Measurements from ENCODE around the gene TJAP1. TPM values are rescaled to one million over a fixed set of nuclear protein-coding genes. Genes with fewer than 3 reads are reported as not detected.

TJAP1 gene
- total and polyA plus RNA-seq, 4 donors = 21.7 to 29.5 (median 23.4) TPM

DNA sequence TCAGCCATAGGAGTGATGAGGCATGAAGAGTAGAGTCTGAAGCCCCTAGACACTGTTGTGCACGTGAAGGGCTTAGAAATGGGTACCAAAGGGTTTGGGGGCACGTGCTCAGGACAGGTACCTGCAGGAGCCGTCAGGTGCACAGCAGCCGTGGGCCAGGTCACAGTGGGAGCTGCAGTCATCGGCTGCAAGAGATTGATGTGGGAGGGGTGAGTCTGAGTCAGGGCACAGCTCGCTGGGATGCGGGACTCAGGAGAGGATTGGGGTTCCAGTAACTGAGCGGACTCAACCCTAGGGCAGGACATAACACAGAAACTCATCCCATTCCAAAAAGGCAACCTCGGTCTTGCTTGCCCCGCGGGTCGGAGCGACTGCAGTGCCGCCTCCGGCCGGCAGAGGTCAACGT lies 23.1 kb upstream of the TJAP1 start:
- DNase-seq (no peak), ATAC-seq (ENCODE audit: insufficient read depth, low FRiP score) (peak; percentile 95)
- WGBS, 2 donors = 17 to 24% methylated on average over 14 to 17 of the region's 17 CpGs
- Histone ChIP-seq H3K9ac (ENCODE audit: insufficient read depth in 1 of 2, low read length in 2 of 2) (no peak overlapping the region), H3K4me1 (ENCODE audit: control insufficient read depth in 5 of 5, insufficient read depth in 5 of 5, low read length in 5 of 5) (peaks cover 0 to 3% (median 0%) of the 10 kb centered on the region in 5 donors), H3K27me3 (ENCODE audit: control insufficient read depth in 3 of 3, insufficient read depth in 3 of 3, low read length in 2 of 3) (peaks cover 0 to 14% (median 8%) of the 10 kb centered on the region in 3 donors), H3K9me3 (ENCODE audit: control insufficient read depth in 4 of 4, insufficient read depth in 3 of 4, low read length in 3 of 4) (peaks cover 0 to 2% (median 0%) of the 10 kb centered on the region in 4 donors), H3K4me3 (no peak overlapping the region), H3K36me3 (ENCODE audit: control insufficient read depth in 4 of 4, insufficient read depth in 4 of 4, low read length in 4 of 4) (peaks cover 0 to 26% (median 10%) of the 10 kb centered on the region in 4 donors), H3K27ac (ENCODE audit: low read depth in 1 of 2, low read length in 1 of 2) (no peak overlapping the region)
- TF ChIP-seq, protein P1, sequence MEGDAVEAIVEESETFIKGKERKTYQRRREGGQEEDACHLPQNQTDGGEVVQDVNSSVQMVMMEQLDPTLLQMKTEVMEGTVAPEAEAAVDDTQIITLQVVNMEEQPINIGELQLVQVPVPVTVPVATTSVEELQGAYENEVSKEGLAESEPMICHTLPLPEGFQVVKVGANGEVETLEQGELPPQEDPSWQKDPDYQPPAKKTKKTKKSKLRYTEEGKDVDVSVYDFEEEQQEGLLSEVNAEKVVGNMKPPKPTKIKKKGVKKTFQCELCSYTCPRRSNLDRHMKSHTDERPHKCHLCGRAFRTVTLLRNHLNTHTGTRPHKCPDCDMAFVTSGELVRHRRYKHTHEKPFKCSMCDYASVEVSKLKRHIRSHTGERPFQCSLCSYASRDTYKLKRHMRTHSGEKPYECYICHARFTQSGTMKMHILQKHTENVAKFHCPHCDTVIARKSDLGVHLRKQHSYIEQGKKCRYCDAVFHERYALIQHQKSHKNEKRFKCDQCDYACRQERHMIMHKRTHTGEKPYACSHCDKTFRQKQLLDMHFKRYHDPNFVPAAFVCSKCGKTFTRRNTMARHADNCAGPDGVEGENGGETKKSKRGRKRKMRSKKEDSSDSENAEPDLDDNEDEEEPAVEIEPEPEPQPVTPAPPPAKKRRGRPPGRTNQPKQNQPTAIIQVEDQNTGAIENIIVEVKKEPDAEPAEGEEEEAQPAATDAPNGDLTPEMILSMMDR (IDR thresholded peaks at IDR 0.05; ENCODE audit: control extremely low read depth, extremely low read depth) = peak; percentile 93

DNA sequence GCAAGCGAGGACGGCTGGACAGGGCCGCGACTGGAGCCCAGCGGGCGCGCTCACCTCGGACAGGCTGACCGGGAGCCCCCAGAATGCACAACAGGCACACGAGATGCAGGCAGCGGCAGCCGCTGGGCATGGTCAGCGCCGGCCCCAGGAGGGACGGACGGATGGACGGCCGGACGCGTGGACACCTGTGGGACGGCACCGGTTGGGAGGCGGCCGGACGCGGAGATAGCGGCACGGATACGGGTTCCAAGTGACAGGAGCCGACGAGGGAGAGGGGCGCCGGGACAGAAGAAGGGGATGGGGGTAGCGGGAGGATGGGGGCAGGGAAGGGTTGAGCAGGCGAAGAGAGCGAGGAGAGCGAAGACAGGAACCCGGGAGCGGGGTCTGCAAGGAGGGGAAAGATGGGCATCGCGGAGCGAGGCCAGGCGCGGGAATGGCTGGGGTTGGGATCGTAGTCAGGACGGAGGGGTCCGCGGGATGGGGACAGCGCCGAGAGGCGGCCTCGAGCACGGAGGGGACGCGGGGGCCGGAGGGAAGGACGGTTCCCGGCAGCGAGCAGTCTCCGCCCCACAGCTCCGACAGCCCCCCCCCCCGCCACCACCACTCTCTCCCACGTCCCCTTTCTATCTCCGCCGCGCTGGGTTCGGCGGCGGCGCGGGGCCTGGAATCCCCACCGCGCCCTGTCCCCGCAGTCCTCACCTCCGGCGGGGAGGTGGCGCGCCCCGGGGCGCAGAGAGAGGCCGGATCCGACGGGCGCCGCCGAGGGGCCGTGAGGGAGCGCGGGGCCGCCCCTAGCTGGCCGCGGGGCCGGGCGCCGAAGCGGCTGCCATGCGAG lies 22.5 kb upstream of the TJAP1 start:
- 0 to 1% methylated on average over 61 to 97 of the region's 97 CpGs for WGBS, 2 donors
- peak overlapping the region; percentile 46 for H3K4me3 ChIP-seq
- H3K27ac ChIP-seq (ENCODE audit: low read depth in 1 of 2, low read length in 1 of 2) = no peak overlapping the region
- TF ChIP-seq, protein P1 (IDR thresholded peaks at IDR 0.05; ENCODE audit: control extremely low read depth, extremely low read depth) = no peak
- no peak overlapping the region for H3K9ac ChIP-seq (ENCODE audit: insufficient read depth in 1 of 2, low read length in 2 of 2)
- DNase-seq (peak; percentile 71 to 83 (median 81)), ATAC-seq (ENCODE audit: insufficient read depth, low FRiP score) (peak; percentile 8)
- H3K9me3 ChIP-seq (ENCODE audit: control insufficient read depth in 4 of 4, insufficient read depth in 3 of 4, low read length in 3 of 4) = peaks cover 0 to 2% (median 0%) of the 10 kb centered on the region in 4 donors
- peaks cover 0 to 18% (median 8%) of the 10 kb centered on the region in 3 donors for H3K27me3 ChIP-seq (ENCODE audit: control insufficient read depth in 3 of 3, insufficient read depth in 3 of 3, low read length in 2 of 3)
- peaks cover 0 to 20% (median 6%) of the 10 kb centered on the region in 4 donors for H3K36me3 ChIP-seq (ENCODE audit: control insufficient read depth in 4 of 4, insufficient read depth in 4 of 4, low read length in 4 of 4)
- H3K4me1 ChIP-seq (ENCODE audit: control insufficient read depth in 5 of 5, insufficient read depth in 5 of 5, low read length in 5 of 5) = peaks cover 0 to 3% (median 0%) of the 10 kb centered on the region in 5 donors

DNA sequence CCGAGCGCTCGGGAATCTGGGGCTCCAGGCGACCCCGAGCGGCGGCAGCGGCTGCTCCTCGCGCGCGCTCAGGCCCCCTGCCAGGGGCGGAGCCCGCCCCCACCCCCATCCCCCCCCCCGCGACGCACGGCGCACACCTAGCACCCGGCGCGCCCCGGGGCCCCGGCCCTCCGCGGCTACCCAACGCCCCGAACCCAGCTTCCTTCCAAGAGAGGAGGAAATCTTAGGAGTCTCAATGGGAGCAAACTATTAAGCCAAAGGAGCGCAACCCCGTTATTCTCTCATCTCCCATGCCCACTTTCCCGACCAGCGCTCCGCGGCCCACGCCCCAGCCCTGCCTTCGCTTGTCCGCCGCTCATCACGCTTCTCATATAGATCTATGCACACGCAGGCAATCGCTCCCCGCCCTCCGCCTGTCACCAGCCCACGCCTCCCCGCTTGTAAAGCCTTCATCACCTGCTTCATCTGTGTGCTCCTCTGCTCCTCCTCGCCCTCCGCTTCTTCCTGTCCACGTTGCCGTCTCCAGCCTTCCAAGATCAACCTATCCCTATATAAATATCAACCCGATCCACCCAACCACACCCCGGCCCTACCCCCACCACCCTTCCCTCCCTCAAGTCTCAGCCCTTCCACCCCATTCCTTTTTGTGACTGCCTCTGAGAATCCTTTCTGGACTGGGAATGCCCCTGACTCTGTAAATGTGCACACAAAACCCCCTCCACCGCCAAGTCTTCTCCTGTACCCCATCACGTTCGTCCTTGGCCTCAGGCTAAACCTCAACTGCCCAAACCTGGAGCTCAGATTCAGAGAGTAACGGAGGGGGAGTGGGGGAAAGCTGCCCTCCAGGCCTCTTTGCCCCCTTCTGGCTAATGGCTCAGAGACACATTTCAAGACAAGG lies 21.6 kb upstream of the TJAP1 start, which contains the start of gene DLK2:
Gene DLK2, minus strand, starts transcription at position 18 of the 898 bp plus-strand sequence. CDS start 723 bp downstream, outside the sequence.
- Histone ChIP-seq H3K27me3 (ENCODE audit: control insufficient read depth in 3 of 3, insufficient read depth in 3 of 3, low read length in 2 of 3) (peaks cover 0 to 18% (median 8%) of the 10 kb centered on the region in 3 donors), H3K9ac (ENCODE audit: insufficient read depth in 1 of 2, low read length in 2 of 2) (no peak within 1 kb of the TSS), H3K4me3 (peak within 1 kb of the TSS; percentile 46), H3K9me3 (ENCODE audit: control insufficient read depth in 4 of 4, insufficient read depth in 3 of 4, low read length in 3 of 4) (peaks cover 0 to 4% (median 0%) of the 10 kb centered on the region in 4 donors), H3K27ac (ENCODE audit: low read depth in 1 of 2, low read length in 1 of 2) (no peak within 1 kb of the TSS), H3K36me3 (ENCODE audit: control insufficient read depth in 4 of 4, insufficient read depth in 4 of 4, low read length in 4 of 4) (peaks cover 0 to 12% (median 6%) of the 10 kb centered on the region in 4 donors), H3K4me1 (ENCODE audit: control insufficient read depth in 5 of 5, insufficient read depth in 5 of 5, low read length in 5 of 5) (peaks cover 0 to 3% (median 0%) of the 10 kb centered on the region in 5 donors)
- WGBS, 2 donors = 3 to 6% methylated on average over 27 to 55 of the region's 55 CpGs
- ATAC-seq (ENCODE audit: insufficient read depth, low FRiP score) (no peak), DNase-seq (peak in 1 of 3 donors; percentile 10)
- TF ChIP-seq, protein P1 (IDR thresholded peaks at IDR 0.05; ENCODE audit: control extremely low read depth, extremely low read depth) = no peak

Measured in lung (tissue), 12 donors.